ENCODE data around the gene TASP1.

GRCh38 chr20:13549451-13549850, 89.3 kb downstream of the TASP1 start:
- TF ChIP-seq CTCF (IDR thresholded peaks at IDR 0.05 in 4 of 5, conservative IDR thresholded peaks at IDR 0.05 in 1 of 5) = no peak
- TF ChIP-seq POLR2A (IDR thresholded peaks at IDR 0.05) = no peak

Data from gastrocnemius medialis (tissue), 4 donors.